Neural cell (in vitro differentiated cells): ENCODE measurements around the gene TNFRSF17.

ENCODE experiments used
- CTCF ChIP-seq: fragments of 450-650 bp; IDR thresholded peaks from 2 replicates; pipeline ENCODE4 v1.5.1; 2014; ENCODE audit warnings: antibody characterized with exemption, mild to moderate bottlenecking, moderate library complexity; ENCODE audit not compliant: poor library complexity, severe bottlenecking
- EZH2 ChIP-seq: fragments of 200-600, 300-800 bp; shearing (Covaris generic), sonication (generic); IDR thresholded peaks from 2 replicates; pipeline ENCODE4 v1.6.1; 2014; ENCODE audit warnings: antibody characterized with exemption, low read length, borderline replicate concordance, mild to moderate bottlenecking; ENCODE audit not compliant: insufficient read depth, poor library complexity, severe bottlenecking
- MXI1 ChIP-seq: fragments of 450-650 bp; conservative IDR thresholded peaks from 2 replicates; pipeline ENCODE4 v1.6.1; 2014; ENCODE audit warnings: antibody characterized with exemption, mild to moderate bottlenecking; ENCODE audit not compliant: poor library complexity, severe bottlenecking
- POLR2AphosphoS5 ChIP-seq: IDR thresholded peaks from 2 replicates; pipeline ENCODE4 v1.6.1; 2012
- RAD21 ChIP-seq: fragments of 450-650 bp; conservative IDR thresholded peaks from 2 replicates; pipeline ENCODE4 v1.6.1; 2014; ENCODE audit warnings: antibody characterized with exemption, mild to moderate bottlenecking, moderate library complexity
- SMC3 ChIP-seq: fragments of 450-650 bp; conservative IDR thresholded peaks from 2 replicates; pipeline ENCODE4 v1.6.1; 2014; ENCODE audit warnings: antibody characterized with exemption, mild to moderate bottlenecking, moderate library complexity; ENCODE audit not compliant: poor library complexity
- TAF1 ChIP-seq: IDR thresholded peaks from 2 replicates; pipeline ENCODE4 v1.6.1; 2012; ENCODE audit warnings: low read depth

GRCh38 chr16:11968577-11968976, 3.6 kb downstream of the TNFRSF17 start:
- TF ChIP-seq CTCF: no peak
- TF ChIP-seq EZH2: no peak
- no peak for TF ChIP-seq SMC3
- no peak for TF ChIP-seq POLR2AphosphoS5
- no peak for TF ChIP-seq RAD21
- no peak for TF ChIP-seq MXI1
- TF ChIP-seq TAF1: no peak
